ENCODE results near the gene GSTO1.

The GSTO1 gene

GRCh38 chr10:104297697-104298660 is 43.3 kb downstream of the GSTO1 start:
- DNase-seq = peak; percentile 51 to 67
- TF ChIP-seq POLR2A (IDR thresholded peaks at IDR 0.05; ENCODE audit: low read length) (no peak), GATA1 (IDR thresholded peaks at IDR 0.05; ENCODE audit: low read depth, low read length) (no peak)

- DNase-seq = no peak
- TF ChIP-seq GATA1 (IDR thresholded peaks at IDR 0.05; ENCODE audit: low read depth, low read length) (no peak), POLR2A (IDR thresholded peaks at IDR 0.05; ENCODE audit: low read length) (no peak)
Measured at GRCh38 chr10:104299031-104299904, 44.6 kb downstream of the GSTO1 start.

DNA sequence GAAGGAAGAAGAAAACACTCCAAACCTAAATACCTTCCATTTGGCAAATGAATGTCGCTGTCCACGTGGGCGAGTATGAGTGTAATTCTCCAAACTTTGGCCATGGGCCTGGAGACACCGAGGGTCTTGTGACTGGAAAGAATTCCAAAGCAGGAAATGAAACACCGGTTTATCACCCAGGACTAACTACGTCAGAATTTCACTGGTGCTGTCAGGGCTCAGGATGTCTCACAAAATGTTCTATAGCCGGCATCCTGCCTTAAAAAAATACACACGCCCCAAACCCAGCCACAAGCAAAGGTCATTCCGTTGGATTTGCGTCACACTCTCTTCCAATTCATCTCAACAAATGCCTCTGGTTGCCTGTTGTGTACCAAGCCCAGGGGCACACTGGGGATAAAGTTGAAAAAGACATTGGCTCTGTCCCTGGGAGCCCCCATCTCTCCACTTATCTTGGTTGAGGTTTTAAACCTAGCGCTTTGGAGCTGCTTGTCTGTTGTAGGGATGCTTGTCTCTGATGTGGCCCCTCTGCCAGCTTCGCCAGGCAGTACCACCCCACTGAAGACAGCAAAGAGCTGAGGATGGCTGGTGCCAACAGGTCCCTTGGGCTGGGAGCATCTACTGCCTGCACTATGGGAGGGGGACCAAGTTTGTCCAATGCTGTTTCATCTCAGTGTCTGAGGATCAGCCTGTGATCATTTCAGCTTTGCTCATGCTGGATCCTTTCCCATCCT is 45.5 kb downstream of the GSTO1 start:
- DNase-seq = no peak
- no peak for TF ChIP-seq GATA1 (IDR thresholded peaks at IDR 0.05; ENCODE audit: low read depth, low read length)
- no peak for TF ChIP-seq POLR2A (IDR thresholded peaks at IDR 0.05; ENCODE audit: low read length)

DNA sequence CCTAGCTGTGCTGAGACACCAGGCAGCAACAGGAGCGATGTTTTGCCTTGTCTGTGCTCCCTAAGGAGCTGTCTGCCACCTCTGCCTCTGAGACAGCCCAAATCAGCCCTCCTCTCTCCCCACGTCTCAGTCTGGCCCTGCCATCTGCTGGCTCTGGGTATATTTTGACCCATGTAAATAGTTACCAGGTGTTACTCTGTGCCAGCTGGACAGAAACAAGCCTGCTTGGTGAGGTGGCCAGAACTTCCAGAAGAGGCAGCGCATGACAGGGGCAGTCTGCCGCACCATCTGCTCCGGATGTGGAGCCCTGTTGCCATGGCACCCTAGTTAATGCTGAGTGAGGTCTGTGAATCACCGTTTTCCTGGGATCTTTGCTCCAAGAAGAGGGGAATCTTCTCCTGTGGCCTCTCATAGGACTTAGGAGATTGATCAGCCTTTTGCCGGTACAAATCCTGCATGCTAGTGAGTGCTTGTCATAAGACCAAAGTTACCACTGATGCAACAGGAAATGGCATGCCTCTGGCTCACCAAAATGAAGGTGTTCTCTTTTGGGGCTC is 46.1 kb downstream of the GSTO1 start:
- no peak for TF ChIP-seq GATA1 (IDR thresholded peaks at IDR 0.05; ENCODE audit: low read depth, low read length)
- TF ChIP-seq POLR2A (IDR thresholded peaks at IDR 0.05; ENCODE audit: low read length) = no peak
- no peak for DNase-seq

GRCh38 chr10:104301907-104302690 is 47.4 kb downstream of the GSTO1 start:
- DNase-seq = no peak
- TF ChIP-seq POLR2A (IDR thresholded peaks at IDR 0.05; ENCODE audit: low read length) (no peak), GATA1 (IDR thresholded peaks at IDR 0.05; ENCODE audit: low read depth, low read length) (no peak)

DNA sequence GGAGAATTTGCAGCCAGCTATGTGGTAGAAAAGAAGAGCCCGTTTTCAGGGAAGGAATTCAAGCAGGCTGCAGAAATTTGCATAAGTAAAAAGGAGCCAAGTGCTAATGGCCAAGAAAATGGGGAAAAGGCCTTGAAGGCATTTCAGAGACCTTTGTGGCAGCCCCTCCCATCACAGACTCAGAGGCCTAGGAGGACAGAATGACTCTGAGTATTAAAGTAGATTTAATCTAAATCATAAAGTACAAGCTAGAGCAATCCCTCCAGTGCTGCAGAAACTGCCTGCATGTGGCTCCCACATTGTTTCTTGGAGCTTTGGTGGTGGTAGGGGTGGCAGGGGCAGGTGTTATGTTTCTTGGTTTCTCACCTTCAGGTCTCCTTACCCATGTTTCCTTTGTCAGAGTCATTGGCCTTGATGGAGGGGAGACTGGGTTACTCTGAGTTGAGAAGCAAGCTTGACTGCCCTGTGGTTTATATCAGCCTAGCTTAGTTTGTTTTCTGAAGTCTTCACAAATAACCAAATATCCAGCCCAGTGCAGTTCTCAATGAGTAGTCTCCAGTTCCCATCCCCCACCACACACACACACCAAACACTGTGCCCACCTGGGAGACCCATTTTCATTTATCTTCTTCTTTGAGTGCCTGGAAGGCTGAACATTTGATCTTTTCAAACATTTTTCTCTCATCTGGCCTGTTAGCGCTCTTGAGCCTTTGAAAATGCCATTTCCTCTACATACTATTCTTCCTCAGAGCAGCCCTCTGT is 49.1 kb downstream of the GSTO1 start:
- no peak for DNase-seq
- TF ChIP-seq GATA1 (IDR thresholded peaks at IDR 0.05; ENCODE audit: low read depth, low read length) (no peak), POLR2A (IDR thresholded peaks at IDR 0.05; ENCODE audit: low read length) (no peak)

- TF ChIP-seq POLR2A (IDR thresholded peaks at IDR 0.05; ENCODE audit: low read length) (no peak), GATA1 (IDR thresholded peaks at IDR 0.05; ENCODE audit: low read depth, low read length) (no peak)
- DNase-seq = no peak
Measured at GRCh38 chr10:104304356-104304745, 49.7 kb downstream of the GSTO1 start.

GRCh38 chr10:104304927-104305326 is 50.2 kb downstream of the GSTO1 start:
- DNase-seq = no peak
- TF ChIP-seq POLR2A (IDR thresholded peaks at IDR 0.05; ENCODE audit: low read length) (no peak), GATA1 (IDR thresholded peaks at IDR 0.05; ENCODE audit: low read depth, low read length) (no peak)

DNA sequence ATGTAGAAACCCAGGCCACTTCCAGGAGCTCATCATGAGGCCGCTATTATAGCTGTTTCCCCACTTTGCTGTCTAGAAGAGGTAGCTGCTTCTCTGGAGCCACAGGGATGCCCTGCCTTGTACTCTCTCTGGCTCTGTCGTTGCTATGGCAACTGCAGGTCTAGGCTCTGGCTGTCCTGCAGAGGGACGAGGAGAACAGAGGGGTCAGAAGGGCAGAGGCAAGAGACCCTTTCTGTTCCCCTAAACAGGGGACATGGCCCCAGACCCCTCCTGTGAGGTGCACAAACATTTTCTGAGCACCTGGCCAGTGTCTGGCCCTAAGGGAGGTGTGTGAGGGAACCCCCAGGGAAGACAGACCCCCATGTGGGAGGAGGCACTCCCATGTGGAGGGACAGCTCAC is 52.2 kb downstream of the GSTO1 start:
- TF ChIP-seq GATA1 (IDR thresholded peaks at IDR 0.05; ENCODE audit: low read depth, low read length) (no peak), POLR2A (IDR thresholded peaks at IDR 0.05; ENCODE audit: low read length) (no peak)
- DNase-seq = no peak

DNA sequence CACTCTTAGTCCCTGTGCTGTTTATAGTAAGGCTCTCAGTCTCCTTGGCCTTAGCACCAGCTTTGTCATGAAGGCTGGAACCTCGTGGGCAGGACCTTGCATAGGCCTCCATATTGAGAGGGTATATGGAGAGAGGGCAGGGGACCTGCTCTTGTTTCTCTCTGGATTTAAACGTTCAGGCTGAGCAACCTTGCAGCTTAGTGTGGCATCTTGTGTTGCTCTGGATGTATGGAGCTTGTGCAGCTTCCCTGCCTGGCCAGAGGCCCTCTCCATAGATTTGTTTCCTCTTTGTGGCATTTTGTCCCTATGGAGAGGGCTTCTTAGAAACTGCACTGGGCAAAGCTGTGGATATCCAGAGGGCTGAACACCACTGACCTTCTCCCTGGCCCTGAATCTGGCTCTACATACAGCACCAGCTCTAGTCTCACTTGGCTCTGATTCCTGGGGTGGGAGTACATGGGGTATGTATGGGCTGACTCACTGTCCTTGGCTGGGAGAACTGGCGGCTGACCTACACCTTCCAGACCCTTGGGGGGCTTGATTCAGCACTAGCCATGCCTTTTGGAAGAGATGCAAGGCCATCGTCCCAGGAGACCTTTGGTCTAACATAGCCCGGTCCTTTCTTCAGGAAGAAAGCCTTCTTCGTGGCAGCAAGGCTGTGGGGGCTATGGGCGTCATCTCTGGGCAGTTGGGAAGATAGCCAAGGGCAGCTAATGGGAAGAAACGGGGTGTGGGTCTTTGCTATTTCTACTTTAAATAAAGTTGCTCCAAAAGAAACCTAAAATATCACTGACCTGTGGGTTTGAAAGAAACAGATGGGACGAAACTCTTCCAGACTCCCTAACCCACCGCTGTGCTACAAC is 53.1 kb downstream of the GSTO1 start:
- DNase-seq = no peak

DNA sequence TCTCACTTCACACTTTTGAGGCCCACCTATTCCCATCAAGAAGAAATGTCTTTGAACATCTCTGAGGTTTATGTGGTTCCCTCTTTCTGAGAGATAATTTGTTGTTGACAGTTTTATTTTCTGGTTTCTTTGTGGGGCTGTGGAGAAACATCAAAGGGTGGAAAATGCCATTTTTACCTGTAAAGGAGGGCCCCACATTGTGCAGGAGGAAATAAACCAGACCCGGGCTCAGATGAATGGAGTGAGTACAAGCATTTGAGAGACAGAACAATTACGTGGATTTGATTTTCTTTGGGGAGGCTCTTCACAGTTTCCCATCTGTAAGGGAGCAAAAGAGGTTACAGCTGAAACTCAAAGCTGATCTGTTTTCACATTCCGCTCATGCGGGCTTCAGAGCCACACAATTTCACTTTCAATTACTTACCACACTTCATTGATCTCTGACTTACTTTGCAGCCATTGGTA is 53.8 kb downstream of the GSTO1 start:
- TF ChIP-seq POLR2A (IDR thresholded peaks at IDR 0.05; ENCODE audit: low read length) = no peak
- no peak for TF ChIP-seq GATA1 (IDR thresholded peaks at IDR 0.05; ENCODE audit: low read depth, low read length)
- no peak for DNase-seq

More for the DNA sequence above, 53.1 kb downstream of the GSTO1 start:
- TF ChIP-seq POLR2A (IDR thresholded peaks at IDR 0.05; ENCODE audit: low read length) (peak; percentile 14), GATA1 (IDR thresholded peaks at IDR 0.05; ENCODE audit: low read depth, low read length) (no peak)
